Hepatocyte (in vitro differentiated cells): ENCODE results near the gene HES1. TPM values are rescaled to one million over a fixed set of nuclear protein-coding genes. Genes with fewer than 3 reads are reported as not detected.
A peak's percentile ranks its signal among the peaks of the same experiment; 100 is the strongest.

Source experiments
- DNase-seq: peaks from one replicate; pipeline ENCODE4 v3.0.0-alpha.2; 2016; ENCODE audit warnings: low spot score
- H2AFZ ChIP-seq: fragments of 200-600 bp; sonication (generic); 2 replicates; pipeline ENCODE4 v1.6.0; 2016; ENCODE audit warnings: antibody characterized with exemption, mild to moderate bottlenecking
- H3K27ac ChIP-seq: fragments of 200-600 bp; sonication (generic); 2 replicates; pipeline ENCODE4 v1.5.1; 2016; ENCODE audit warnings: mild to moderate bottlenecking
- H3K27me3 ChIP-seq: fragments of 200-600 bp; sonication (generic); 2 replicates; pipeline ENCODE4 v1.6.1; 2016
- H3K36me3 ChIP-seq: fragments of 200-600 bp; sonication (generic); replicated peaks from 2 replicates; pipeline ENCODE4 v1.5.1; 2016; ENCODE audit warnings: low read depth; ENCODE audit not compliant: insufficient read depth
- H3K4me1 ChIP-seq: fragments of 200-600 bp; sonication (generic); 2 replicates; pipeline ENCODE4 v1.5.1; 2016; ENCODE audit warnings: mild to moderate bottlenecking, moderate library complexity; ENCODE audit not compliant: insufficient read depth
- H3K4me2 ChIP-seq: fragments of 200-600 bp; sonication (generic); 2 replicates; pipeline ENCODE4 v1.6.0; 2016
- H3K4me3 ChIP-seq: fragments of 200-600 bp; sonication (generic); 2 replicates; pipeline ENCODE4 v1.5.1; 2016; ENCODE audit warnings: mild to moderate bottlenecking
- H3K79me2 ChIP-seq: fragments of 200-600 bp; sonication (generic); 2 replicates; pipeline ENCODE4 v1.6.0; 2017; ENCODE audit warnings: mild to moderate bottlenecking
- H3K9me2 ChIP-seq: fragments of 200-600 bp; sonication (generic); replicated peaks from 2 replicates; pipeline ENCODE4 v1.6.0; 2017; ENCODE audit warnings: mild to moderate bottlenecking; ENCODE audit not compliant: insufficient read depth
- H3K9me3 ChIP-seq: fragments of 200-600 bp; sonication (generic); 2 replicates; pipeline ENCODE4 v1.5.1; 2016; ENCODE audit warnings: low read depth, mild to moderate bottlenecking
- H4K20me1 ChIP-seq: fragments of 200-600 bp; sonication (generic); 2 replicates; pipeline ENCODE4 v1.6.0; 2016; ENCODE audit warnings: mild to moderate bottlenecking; ENCODE audit not compliant: insufficient read depth, poor library complexity, severe bottlenecking
- CTCF ChIP-seq: fragments of 200-600 bp; sonication (generic); IDR thresholded peaks from 2 replicates; pipeline ENCODE4 v1.5.1; 2016; ENCODE audit warnings: antibody characterized with exemption, mild to moderate bottlenecking; ENCODE audit not compliant: poor library complexity
- EZH2 ChIP-seq: fragments of 200-600 bp; sonication (generic); IDR thresholded peaks from 2 replicates; pipeline ENCODE4 v1.6.1; 2016; ENCODE audit warnings: antibody characterized with exemption, mild to moderate bottlenecking, borderline replicate concordance
- EZH2phosphoT487 ChIP-seq: fragments of 200-600 bp; sonication (generic); IDR thresholded peaks from one replicate; pipeline ENCODE4 v1.6.1; 2018; ENCODE audit warnings: antibody characterized with exemption, mild to moderate bottlenecking, low read depth, moderate library complexity; ENCODE audit not compliant: unreplicated experiment, severe bottlenecking
- WGBS: methylation state at CpG from one replicate; pipeline ENCODE4 v1.1.6; 2016; ENCODE audit warnings: low lambda C conversion rate; ENCODE audit errors: missing lambda C conversion rate; 5-methylcytosine and 5-hydroxymethylcytosine counted together
- polyA plus RNA-seq: library from polyadenylated mRNA; unstranded; fragments of >200 nt; fragmentation: Nextera tagmentation; extraction: Ambion mirVana; gene quantifications from 2 replicates; pipeline ENCODE4 v1.2.1, GENCODE V29; 2016
- total RNA-seq: library from RNA; depleted of rRNA; stranded (reverse); fragments of >200 nt; gene quantifications from 2 replicates; pipeline ENCODE4 v1.2.3, GENCODE V29; 2014

Gene HES1
- total and polyA plus RNA-seq, 2 experiments from 2014 or later, result 131 to 136 TPM

- peak; percentile 89 for DNase-seq
- Histone ChIP-seq H3K27ac (peak overlapping the region; percentile 84), H3K4me3 (no peak overlapping the region), H3K9me3 (no peaks in the 10 kb centered on the region), H3K36me3 (no peaks in the 10 kb centered on the region), H3K4me1 (peaks cover 17% of the 10 kb centered on the region), H4K20me1 (no peaks in the 10 kb centered on the region), H3K4me2 (peak overlapping the region; percentile 56), H2AFZ (no peak overlapping the region), H3K79me2 (no peaks in the 10 kb centered on the region), H3K9me2 (no peaks in the 10 kb centered on the region), H3K27me3 (no peaks in the 10 kb centered on the region)
- no peak for TF ChIP-seq EZH2phosphoT487
- TF ChIP-seq CTCF, result no peak
- TF ChIP-seq EZH2, result no peak
- 19% methylated on average over 9 of the region's 9 CpGs for WGBS
Measured at GRCh38 chr3:194112120-194113106, 23.5 kb upstream of the HES1 start.

- H3K4me2 ChIP-seq, result no peak overlapping the region
- peaks cover 14% of the 10 kb centered on the region for H3K4me1 ChIP-seq
- no peak overlapping the region for H3K4me3 ChIP-seq
- WGBS, result 92% methylated on average over 7 of the region's 7 CpGs
- no peak for TF ChIP-seq CTCF
- no peak for TF ChIP-seq EZH2
- TF ChIP-seq EZH2phosphoT487, result no peak
- H3K27me3 ChIP-seq, result no peaks in the 10 kb centered on the region
- no peak for DNase-seq
- no peaks in the 10 kb centered on the region for H3K9me3 ChIP-seq
- H3K79me2 ChIP-seq, result no peaks in the 10 kb centered on the region
- H3K27ac ChIP-seq, result peak overlapping the region; percentile 59
- H4K20me1 ChIP-seq, result no peaks in the 10 kb centered on the region
- no peaks in the 10 kb centered on the region for H3K9me2 ChIP-seq
- H2AFZ ChIP-seq, result no peak overlapping the region
- H3K36me3 ChIP-seq, result no peaks in the 10 kb centered on the region
Measured at GRCh38 chr3:194114123-194114522, 21.8 kb upstream of the HES1 start.

GRCh38 chr3:194117104-194117845, 18.7 kb upstream of the HES1 start:
- no peaks in the 10 kb centered on the region for H3K9me2 ChIP-seq
- H3K4me3 ChIP-seq, result no peak overlapping the region
- H3K9me3 ChIP-seq, result no peaks in the 10 kb centered on the region
- H3K4me1 ChIP-seq, result peaks cover 14% of the 10 kb centered on the region
- H3K4me2 ChIP-seq, result no peak overlapping the region
- DNase-seq, result peak; percentile 54
- no peak overlapping the region for H2AFZ ChIP-seq
- peak overlapping the region; percentile 9 for H3K27ac ChIP-seq
- no peaks in the 10 kb centered on the region for H3K36me3 ChIP-seq
- H4K20me1 ChIP-seq, result no peaks in the 10 kb centered on the region
- TF ChIP-seq EZH2phosphoT487 (no peak), CTCF (no peak), EZH2 (no peak)
- no peaks in the 10 kb centered on the region for H3K27me3 ChIP-seq
- 59% methylated on average over 12 of the region's 12 CpGs for WGBS
- H3K79me2 ChIP-seq, result no peaks in the 10 kb centered on the region
